ENCODE measurements around the gene SLC25A38. TPM values are rescaled to one million over a fixed set of nuclear protein-coding genes. Genes with fewer than 3 reads are reported as not detected.

SLC25A38 gene
- total RNA-seq, 1 donor from 2014 or later = 28.4 TPM

GRCh38 chr3:39390181-39390580 is 7.0 kb downstream of the SLC25A38 start:
- H3K27ac ChIP-seq = no peak overlapping the region
- H3K4me3 ChIP-seq = no peak overlapping the region
- H3K27me3 ChIP-seq (ENCODE audit: low read depth) = no peaks in the 10 kb centered on the region
- peaks cover 18% of the 10 kb centered on the region for H3K4me1 ChIP-seq
- peaks cover 61% of the 10 kb centered on the region for H3K36me3 ChIP-seq
- intact Hi-C loops (cut with DNase I) = no loop called here
- no peaks in the 10 kb centered on the region for H3K9me3 ChIP-seq
- no peak for TF ChIP-seq CTCF (IDR thresholded peaks at IDR 0.05)
- DNase-seq = no peak
- no peak for ATAC-seq

- Histone ChIP-seq H3K4me3 (no peak overlapping the region), H3K27me3 (ENCODE audit: low read depth) (no peaks in the 10 kb centered on the region), H3K9me3 (no peaks in the 10 kb centered on the region), H3K27ac (no peak overlapping the region), H3K36me3 (peaks cover 85% of the 10 kb centered on the region), H3K4me1 (no peaks in the 10 kb centered on the region)
- no peak for TF ChIP-seq CTCF (IDR thresholded peaks at IDR 0.05)
- DNase-seq (no peak), ATAC-seq (no peak)
- intact Hi-C loops (cut with DNase I) = no loop called here
Measured at GRCh38 chr3:39396690-39397089, 13.5 kb downstream of the SLC25A38 start.

GRCh38 chr3:39398700-39399099 is 15.5 kb downstream of the SLC25A38 start:
- DNase-seq (no peak), ATAC-seq (no peak)
- Histone ChIP-seq H3K27ac (no peak overlapping the region), H3K36me3 (peaks cover 64% of the 10 kb centered on the region), H3K27me3 (ENCODE audit: low read depth) (no peaks in the 10 kb centered on the region), H3K4me1 (no peaks in the 10 kb centered on the region), H3K4me3 (no peak overlapping the region), H3K9me3 (no peaks in the 10 kb centered on the region)
- TF ChIP-seq CTCF (IDR thresholded peaks at IDR 0.05) = no peak
- intact Hi-C loops (cut with DNase I) = no loop called here

- H3K36me3 ChIP-seq = peaks cover 32% of the 10 kb centered on the region
- ATAC-seq = no peak
- no peak for TF ChIP-seq CTCF (IDR thresholded peaks at IDR 0.05)
Measured at GRCh38 chr3:39401983-39402382, 18.8 kb downstream of the SLC25A38 start.

GRCh38 chr3:39404943-39405686 is 21.9 kb downstream of the SLC25A38 start:
- no peak for TF ChIP-seq CTCF (IDR thresholded peaks at IDR 0.05)
- intact Hi-C loops (cut with DNase I) = no loop called here
- no peak overlapping the region for H3K4me3 ChIP-seq

More at GRCh38 chr3:39401983-39402382, 18.8 kb downstream of the SLC25A38 start:
- Histone ChIP-seq H3K4me3 (no peak overlapping the region), H3K27ac (no peak overlapping the region), H3K4me1 (no peaks in the 10 kb centered on the region), H3K9me3 (no peaks in the 10 kb centered on the region), H3K27me3 (ENCODE audit: low read depth) (no peaks in the 10 kb centered on the region)
- intact Hi-C loops (cut with DNase I) = no loop called here
- no peak for DNase-seq

More at GRCh38 chr3:39404943-39405686, 21.9 kb downstream of the SLC25A38 start:
- Histone ChIP-seq H3K4me1 (peaks cover 29% of the 10 kb centered on the region), H3K36me3 (peaks cover 29% of the 10 kb centered on the region), H3K27ac (no peak overlapping the region), H3K9me3 (no peaks in the 10 kb centered on the region), H3K27me3 (ENCODE audit: low read depth) (no peaks in the 10 kb centered on the region)
- no peak for ATAC-seq
- DNase-seq = no peak

Measured in lower lobe of right lung (tissue), 2 donors.